OCI-LY1 (cell line): Measurements from ENCODE around the gene HACD3.

Source experiments
- H2AFZ ChIP-seq: fragments of 200-600 bp; sonication (generic), shearing (Covaris generic); 2 replicates; pipeline ENCODE4 v1.6.0; 2014; ENCODE audit warnings: antibody characterized with exemption, mild to moderate bottlenecking, low read length
- H3F3A ChIP-seq: fragments of 200-600 bp; sonication (generic), shearing (Covaris generic); 2 replicates; pipeline ENCODE4 v1.6.0; 2014; ENCODE audit warnings: mild to moderate bottlenecking, antibody characterized with exemption, low read length, moderate library complexity; ENCODE audit not compliant: insufficient read depth
- H3K27ac ChIP-seq: fragments of 200-600 bp; sonication (generic); 2 replicates; pipeline ENCODE4 v1.5.1; 2014; ENCODE audit warnings: low read length, mixed run types, mild to moderate bottlenecking, low read depth; ENCODE audit not compliant: poor library complexity, severe bottlenecking
- H3K27me3 ChIP-seq: fragments of 200-600 bp; sonication (generic); 2 replicates; pipeline ENCODE4 v1.6.0; 2014; ENCODE audit warnings: antibody characterized with exemption, mild to moderate bottlenecking, low read length, moderate library complexity; ENCODE audit not compliant: insufficient read depth
- H3K36me3 ChIP-seq: fragments of 200-600 bp; sonication (generic); 2 replicates; pipeline ENCODE4 v1.6.1; 2014; ENCODE audit warnings: mild to moderate bottlenecking, antibody characterized with exemption, low read length, moderate library complexity, mixed read lengths; ENCODE audit not compliant: insufficient read depth
- H3K4me1 ChIP-seq: fragments of 200-600 bp; sonication (generic); 2 replicates; pipeline ENCODE4 v1.5.1; 2014; ENCODE audit warnings: mild to moderate bottlenecking, low read length, moderate library complexity; ENCODE audit not compliant: insufficient read depth, severe bottlenecking
- H3K4me2 ChIP-seq: fragments of 200-600 bp; sonication (generic), shearing (Covaris generic); 2 replicates; pipeline ENCODE4 v1.6.1; 2014; ENCODE audit warnings: low read length
- H3K4me3 ChIP-seq: fragments of 200-600 bp; sonication (generic); 2 replicates; pipeline ENCODE4 v1.5.1; 2014; ENCODE audit warnings: low read length, low read depth, mild to moderate bottlenecking, mixed read lengths; ENCODE audit not compliant: poor library complexity, severe bottlenecking
- H3K79me2 ChIP-seq: fragments of 200-600 bp; shearing (Covaris generic); 2 replicates; pipeline ENCODE4 v1.6.1; 2016; ENCODE audit warnings: mixed run types, low read length, mixed read lengths; ENCODE audit not compliant: insufficient read depth
- H3K9ac ChIP-seq: fragments of 200-600 bp; sonication (generic), shearing (Covaris generic); 2 replicates; pipeline ENCODE4 v1.6.1; 2014; ENCODE audit warnings: mild to moderate bottlenecking, low read length, mixed read lengths
- H3K9me2 ChIP-seq: fragments of 200-600 bp; sonication (generic), shearing (Covaris generic); 2 replicates; pipeline ENCODE4 v1.6.1; 2014; ENCODE audit warnings: low read depth, mild to moderate bottlenecking, low read length, mixed read lengths
- H3K9me3 ChIP-seq: fragments of 200-600 bp; shearing (Covaris generic); 2 replicates; pipeline ENCODE4 v1.6.1; 2014; ENCODE audit warnings: low read length, mixed read lengths
- H4K20me1 ChIP-seq: fragments of 200-600 bp; sonication (generic), shearing (Covaris generic); 2 replicates; pipeline ENCODE4 v1.6.0; 2016; ENCODE audit warnings: mild to moderate bottlenecking, low read length; ENCODE audit not compliant: insufficient read depth
- CTCF ChIP-seq: fragments of 200-600 bp; sonication (generic), shearing (Covaris generic); IDR thresholded peaks from 2 replicates; pipeline ENCODE4 v1.5.1; 2017; ENCODE audit warnings: mild to moderate bottlenecking, antibody characterized with exemption, low read length, moderate library complexity, mixed read lengths
- EZH2 ChIP-seq: fragments of 200-600 bp; sonication (generic), shearing (Covaris generic); IDR thresholded peaks from 2 replicates; pipeline ENCODE4 v1.8.0; 2017; ENCODE audit warnings: borderline replicate concordance, mixed run types, mild to moderate bottlenecking, antibody characterized with exemption, low read length, moderate library complexity, mixed read lengths

Gene HACD3

GRCh38 chr15:65516997-65517865 is 13.0 kb upstream of the HACD3 start, which contains the start of gene DPP8:
TSS of gene DPP8 (minus strand) at chr15:65517689. CDS start at chr15:65512553, 5,136 bp downstream.
- no peaks in the 10 kb centered on the region for H3K27me3 ChIP-seq
- H3K9me2 ChIP-seq = no peaks in the 10 kb centered on the region
- H3F3A ChIP-seq = no peaks in the 10 kb centered on the region
- peak within 1 kb of the TSS; percentile 89 for H3K4me3 ChIP-seq
- no peaks in the 10 kb centered on the region for H4K20me1 ChIP-seq
- H3K4me1 ChIP-seq = peaks cover 21% of the 10 kb centered on the region
- H3K4me2 ChIP-seq = peak within 1 kb of the TSS; percentile 97
- peaks cover 29% of the 10 kb centered on the region for H3K79me2 ChIP-seq
- no peak for TF ChIP-seq EZH2
- peak; percentile 97 for TF ChIP-seq CTCF
- H3K27ac ChIP-seq = peak within 1 kb of the TSS; percentile 70
- peaks cover 26% of the 10 kb centered on the region for H3K36me3 ChIP-seq
- H2AFZ ChIP-seq = peak within 1 kb of the TSS; percentile 68
- peak within 1 kb of the TSS; percentile 87 for H3K9ac ChIP-seq
- no peaks in the 10 kb centered on the region for H3K9me3 ChIP-seq

- Histone ChIP-seq H3K4me1 (peaks cover 21% of the 10 kb centered on the region), H3K4me2 (peak overlapping the region; percentile 97), H4K20me1 (no peaks in the 10 kb centered on the region), H3K9ac (peak overlapping the region; percentile 87; the same call in 1 of the 2 replicates), H3K27me3 (no peaks in the 10 kb centered on the region), H3K36me3 (peaks cover 20% of the 10 kb centered on the region; the same call in 1 of the 2 replicates), H3K4me3 (peak overlapping the region; percentile 89), H3K9me3 (no peaks in the 10 kb centered on the region), H3K79me2 (peaks cover 29% of the 10 kb centered on the region), H3K27ac (no peak overlapping the region), H2AFZ (peak overlapping the region; percentile 68), H3F3A (no peaks in the 10 kb centered on the region), H3K9me2 (no peaks in the 10 kb centered on the region)
- no peak for TF ChIP-seq CTCF
- TF ChIP-seq EZH2 = no peak
These were observed 12.4 kb upstream of the HACD3 start for GRCh38 chr15:65517866-65518207.

GRCh38 chr15:65518633-65519285 is 11.5 kb upstream of the HACD3 start:
- H3K27ac ChIP-seq = no peak overlapping the region
- H3K4me1 ChIP-seq = peaks cover 21% of the 10 kb centered on the region
- H3K9me3 ChIP-seq = no peaks in the 10 kb centered on the region
- H3F3A ChIP-seq = no peaks in the 10 kb centered on the region
- H3K4me3 ChIP-seq = no peak overlapping the region
- H4K20me1 ChIP-seq = no peaks in the 10 kb centered on the region
- H3K27me3 ChIP-seq = no peaks in the 10 kb centered on the region
- no peaks in the 10 kb centered on the region for H3K9me2 ChIP-seq
- peaks cover 28% of the 10 kb centered on the region for H3K79me2 ChIP-seq
- no peak overlapping the region for H2AFZ ChIP-seq
- H3K9ac ChIP-seq = no peak overlapping the region
- no peak overlapping the region for H3K4me2 ChIP-seq
- TF ChIP-seq CTCF (no peak), EZH2 (no peak)
- H3K36me3 ChIP-seq = peaks cover 17% of the 10 kb centered on the region; the same call in 1 of the 2 replicates
